ENCODE data around the gene RAB24. TPM values are rescaled to one million over a fixed set of nuclear protein-coding genes. Genes with fewer than 3 reads are reported as not detected.

Gene RAB24
- total and polyA plus RNA-seq, 2 of the 4 experiments (the other 2 are of a cell fraction), result 18.5 to 60.8 TPM

DNA sequence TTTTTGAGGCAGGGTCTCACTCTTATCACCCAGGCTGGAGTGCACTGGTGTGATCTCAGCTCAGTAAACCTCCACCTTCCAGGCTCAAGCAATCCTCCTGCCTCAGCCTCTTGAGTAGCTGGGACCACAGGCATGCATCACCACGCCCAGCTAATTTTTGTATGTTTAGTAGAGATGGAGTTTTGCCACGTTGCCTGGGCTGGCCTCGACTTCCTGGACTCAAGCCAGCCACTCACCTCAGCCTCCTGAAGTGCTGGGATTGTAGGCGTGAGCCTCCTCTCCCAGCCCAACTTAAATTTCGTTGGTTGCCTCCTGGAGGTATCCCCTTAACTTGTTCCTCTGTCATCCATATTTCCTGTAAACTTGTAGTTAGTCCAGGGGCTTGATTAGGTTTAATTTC is 47.2 kb downstream of the RAB24 start:
- dilution Hi-C loops (cut with HindIII; ENCODE audit: low sequenced_read_pairs, unreplicated experiment), result no loop called here
- no TSS peak for BruUV-seq (replicated peaks)

More for the DNA sequence above, 47.2 kb downstream of the RAB24 start:
- H3K23ac ChIP-seq (ENCODE audit: low read depth, low read length), result no peak overlapping the region
- no peak overlapping the region for H2BK5ac ChIP-seq (ENCODE audit: low read depth, low read length, poor library complexity, severe bottlenecking)
- no peak overlapping the region for H2AK9ac ChIP-seq (replicated peaks; ENCODE audit: low read depth, low read length, poor library complexity)
- H3K27me3 ChIP-seq (ENCODE audit: control insufficient read depth, insufficient read depth, low read length), result no peaks in the 10 kb centered on the region
- CTCF ChIA-PET, result no interaction called here
- no peak overlapping the region for H4K91ac ChIP-seq (ENCODE audit: insufficient read depth, low read depth, low read length)
- TF ChIP-seq SMC3 (IDR thresholded peaks at IDR 0.05; ENCODE audit: low read depth, low read length) (no peak), NFE2L2 (IDR thresholded peaks at IDR 0.05; ENCODE audit: low read depth, low read length) (no peak), RCOR1 (IDR thresholded peaks at IDR 0.05; ENCODE audit: insufficient replicate concordance, low read length) (no peak), CEBPB (IDR thresholded peaks at IDR 0.05; ENCODE audit: low read depth, low read length) (no peak), CHD1 (IDR thresholded peaks at IDR 0.05; ENCODE audit: low read depth, low read length) (no peak), FOS (IDR thresholded peaks at IDR 0.05; ENCODE audit: low read depth, low read length) (no peak), RAD21 (IDR thresholded peaks at IDR 0.05; ENCODE audit: low read length) (no peak), POLR2A (IDR thresholded peaks at IDR 0.05; ENCODE audit: low read depth, low read length) (no peak)
- TF ChIP-seq, protein P1, sequence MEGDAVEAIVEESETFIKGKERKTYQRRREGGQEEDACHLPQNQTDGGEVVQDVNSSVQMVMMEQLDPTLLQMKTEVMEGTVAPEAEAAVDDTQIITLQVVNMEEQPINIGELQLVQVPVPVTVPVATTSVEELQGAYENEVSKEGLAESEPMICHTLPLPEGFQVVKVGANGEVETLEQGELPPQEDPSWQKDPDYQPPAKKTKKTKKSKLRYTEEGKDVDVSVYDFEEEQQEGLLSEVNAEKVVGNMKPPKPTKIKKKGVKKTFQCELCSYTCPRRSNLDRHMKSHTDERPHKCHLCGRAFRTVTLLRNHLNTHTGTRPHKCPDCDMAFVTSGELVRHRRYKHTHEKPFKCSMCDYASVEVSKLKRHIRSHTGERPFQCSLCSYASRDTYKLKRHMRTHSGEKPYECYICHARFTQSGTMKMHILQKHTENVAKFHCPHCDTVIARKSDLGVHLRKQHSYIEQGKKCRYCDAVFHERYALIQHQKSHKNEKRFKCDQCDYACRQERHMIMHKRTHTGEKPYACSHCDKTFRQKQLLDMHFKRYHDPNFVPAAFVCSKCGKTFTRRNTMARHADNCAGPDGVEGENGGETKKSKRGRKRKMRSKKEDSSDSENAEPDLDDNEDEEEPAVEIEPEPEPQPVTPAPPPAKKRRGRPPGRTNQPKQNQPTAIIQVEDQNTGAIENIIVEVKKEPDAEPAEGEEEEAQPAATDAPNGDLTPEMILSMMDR (conservative IDR thresholded peaks at IDR 0.05; ENCODE audit: low read depth, low read length), result no peak
- H3K4ac ChIP-seq (ENCODE audit: low read depth, low read length), result no peak overlapping the region
- H2AFZ ChIP-seq (replicated peaks; ENCODE audit: low read length, poor library complexity), result no peak overlapping the region
- no peak overlapping the region for H2BK20ac ChIP-seq (ENCODE audit: low read depth, low read length)
- no peak overlapping the region for H2BK120ac ChIP-seq (ENCODE audit: low read depth, low read length)
- intact Hi-C loops (cut with micrococcal nuclease), result no loop called here
- no peak overlapping the region for H3K9ac ChIP-seq (ENCODE audit: low read depth, low read length)
- POLR2A ChIA-PET (ENCODE audit: unreplicated experiment), result interaction anchor here (0.6 kb wide), 1 partner anchor 924 kb away, joined by 3 read pairs; no protein-coding TSS in a partner anchor
- 0 out of 2 replicates have a peak, but pooled peaks cover 4% of the 10 kb centered on the region for H3K9me1 ChIP-seq (ENCODE audit: insufficient read depth, low read length)
- no peak overlapping the region for H3K56ac ChIP-seq (ENCODE audit: extremely low read depth, insufficient read depth, low read length)
- no peak overlapping the region for H3K4me3 ChIP-seq (ENCODE audit: insufficient read depth, low read depth, low read length)
- no peak overlapping the region for H3K14ac ChIP-seq (replicated peaks; ENCODE audit: low read depth, low read length)
- H4K5ac ChIP-seq (ENCODE audit: low read depth, low read length), result no peak overlapping the region
- H4K20me1 ChIP-seq (ENCODE audit: insufficient read depth, low read length), result no peaks in the 10 kb centered on the region
- no peak overlapping the region for H3K4me2 ChIP-seq (ENCODE audit: low read depth, low read length)
- in situ Hi-C loops (cut with MboI; ENCODE audit: low sequenced_read_pairs), result no loop called here
- no CpG with 5 or more reads among the region's 5 CpGs for WGBS, 2 experiments (ENCODE audit: extremely low coverage in 2 of 2, insufficient read length in 1 of 2)
- H2AK5ac ChIP-seq (ENCODE audit: low read depth, low read length), result no peak overlapping the region
- H3K9me3 ChIP-seq (ENCODE audit: control insufficient read depth, insufficient read depth, low read length), result no peaks in the 10 kb centered on the region
- ATAC-seq (ENCODE audit: low read depth) (no peak), DNase-seq (no peak)
- peaks cover 44% of the 10 kb centered on the region for H3K36me3 ChIP-seq (ENCODE audit: control insufficient read depth, insufficient read depth, low read length)
- peaks cover 11 to 21% of the 10 kb centered on the region in 2 experiments; a peak in 3 of 4 replicates for H3K79me1 ChIP-seq (ENCODE audit: low read depth in 1 of 2, low read length in 2 of 2)
- H4K8ac ChIP-seq (ENCODE audit: low read depth in 2 of 2, low read length in 2 of 2), result no peak overlapping the region
- H3K4me1 ChIP-seq (ENCODE audit: control insufficient read depth, insufficient read depth, low read length), result no peaks in the 10 kb centered on the region
- H2BK15ac ChIP-seq (ENCODE audit: low read depth, low read length), result no peak overlapping the region
- no peak overlapping the region for H3K18ac ChIP-seq (ENCODE audit: low read depth, low read length)
- no peak overlapping the region for H3K27ac ChIP-seq (ENCODE audit: insufficient read depth, low read length)
